ENCODE measurements around the gene PDE7B.

Gene PDE7B

DNA sequence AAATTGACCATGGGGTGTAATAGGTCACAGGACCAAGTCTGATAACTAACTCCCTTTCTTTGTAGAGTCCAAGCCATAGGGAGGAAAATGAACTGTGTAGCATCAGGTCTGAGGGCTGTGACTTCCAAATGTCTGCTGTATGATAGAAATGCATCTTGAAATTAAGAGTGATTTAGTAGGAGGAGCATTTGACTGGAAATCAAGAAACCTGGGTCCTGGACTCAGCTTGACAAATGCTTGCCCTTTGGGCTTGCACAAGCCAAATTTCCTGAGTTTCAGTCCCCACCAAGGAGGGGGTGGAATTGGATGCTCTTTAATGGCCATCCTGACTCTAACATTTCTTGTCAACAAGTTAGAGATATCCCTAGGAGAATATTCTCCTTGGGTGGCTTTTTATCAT, 187.0 kb downstream of the PDE7B start:
- no peak for TF ChIP-seq GATA3 (IDR thresholded peaks at IDR 0.05; ENCODE audit: low read depth, low read length)
- no peak for TF ChIP-seq GATA2 (IDR thresholded peaks at IDR 0.05; ENCODE audit: low read depth, low read length)

DNA sequence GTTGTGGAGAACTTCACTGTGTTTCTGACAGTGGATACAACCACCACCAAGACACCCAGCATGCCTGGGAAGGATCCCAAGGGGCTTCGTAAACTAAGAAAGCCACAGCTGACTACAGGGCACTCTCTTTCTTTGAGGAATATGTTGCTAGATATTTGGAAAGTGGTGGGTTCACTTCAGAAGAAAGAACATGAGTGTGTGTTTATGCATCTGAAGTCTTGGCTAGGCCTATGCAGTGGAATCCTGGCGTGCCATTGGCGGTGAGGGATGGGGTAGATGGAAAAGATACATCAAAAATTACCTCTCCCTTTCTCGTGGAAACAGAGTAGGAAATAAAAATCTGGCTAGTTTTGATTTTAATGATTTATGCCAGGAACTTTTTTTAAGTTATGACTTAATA, 187.7 kb downstream of the PDE7B start:
- TF ChIP-seq GATA2 (IDR thresholded peaks at IDR 0.05; ENCODE audit: low read depth, low read length) (no peak), GATA3 (IDR thresholded peaks at IDR 0.05; ENCODE audit: low read depth, low read length) (no peak)

DNA sequence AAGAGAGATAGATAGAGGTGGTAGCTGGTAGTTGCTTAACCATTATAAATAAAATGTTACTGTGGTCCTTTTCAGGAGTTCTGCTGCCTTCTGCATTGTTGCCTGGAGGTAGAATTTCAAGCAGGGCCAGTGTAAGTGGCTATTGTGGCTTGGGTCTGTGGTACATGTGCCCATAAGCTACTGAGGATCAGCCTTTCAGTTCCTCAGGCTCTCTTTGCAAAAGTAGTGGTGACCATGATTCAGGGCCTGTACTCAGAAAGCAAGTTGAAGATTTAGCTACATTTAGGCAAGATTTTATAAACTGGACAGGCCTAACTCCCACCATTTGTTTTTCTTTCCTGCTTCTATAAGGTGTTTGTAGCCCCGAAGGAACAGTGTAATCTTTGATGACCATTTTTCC, 199.0 kb downstream of the PDE7B start:
- TF ChIP-seq GATA2 (IDR thresholded peaks at IDR 0.05; ENCODE audit: low read depth, low read length) (no peak), GATA3 (IDR thresholded peaks at IDR 0.05; ENCODE audit: low read depth, low read length) (no peak)

DNA sequence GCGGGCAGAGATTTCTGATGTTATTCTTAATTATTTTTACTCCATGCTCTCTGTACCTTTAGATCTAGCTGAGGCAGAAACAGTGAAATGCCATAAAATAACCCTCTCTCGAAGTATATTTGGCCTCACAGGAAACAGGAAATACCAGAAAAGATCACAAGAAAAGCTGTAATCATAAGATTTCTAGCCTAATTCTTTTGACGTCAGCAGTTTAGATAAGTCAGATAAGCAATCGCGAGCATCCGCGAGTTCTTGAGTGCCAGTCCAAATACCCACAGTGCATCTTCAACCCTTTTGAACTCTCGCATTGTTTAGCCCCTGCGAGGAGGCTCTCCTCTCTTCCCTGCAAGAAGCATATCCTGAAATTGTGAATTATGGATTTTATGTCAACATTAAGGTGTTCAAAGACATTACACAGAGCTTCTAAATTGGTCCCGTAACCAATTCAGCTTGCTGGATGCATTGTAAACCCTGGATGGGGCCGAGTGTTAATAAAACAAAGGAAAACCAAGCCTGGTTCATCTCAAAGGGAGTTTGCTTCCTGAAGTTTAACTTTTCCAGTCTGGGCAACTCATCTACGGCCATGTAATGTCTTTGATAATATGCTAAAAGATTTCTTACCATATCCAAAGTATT, 199.8 kb downstream of the PDE7B start:
- no peak for TF ChIP-seq GATA3 (IDR thresholded peaks at IDR 0.05; ENCODE audit: low read depth, low read length)
- no peak for TF ChIP-seq GATA2 (IDR thresholded peaks at IDR 0.05; ENCODE audit: low read depth, low read length)

DNA sequence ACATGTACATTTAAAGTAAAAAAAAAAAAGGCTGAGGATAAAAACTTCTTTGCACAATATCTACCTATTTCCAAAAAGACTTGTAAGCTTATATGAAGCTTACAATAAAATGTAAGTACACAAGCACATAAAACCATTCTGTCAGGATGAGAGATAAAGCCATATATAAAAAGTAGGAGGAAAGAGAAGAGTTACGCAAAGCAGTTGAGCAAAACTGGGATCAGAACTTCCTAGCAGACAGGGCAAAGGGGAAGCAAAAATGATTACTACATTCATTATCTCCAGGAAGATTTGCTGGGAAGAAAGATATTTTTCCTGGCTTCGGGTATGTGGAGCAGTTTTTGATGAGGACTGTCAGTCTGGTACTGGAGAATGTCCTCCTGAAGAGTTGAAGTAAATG, 200.5 kb downstream of the PDE7B start:
- TF ChIP-seq GATA3 (IDR thresholded peaks at IDR 0.05; ENCODE audit: low read depth, low read length) (no peak), GATA2 (IDR thresholded peaks at IDR 0.05; ENCODE audit: low read depth, low read length) (no peak)

DNA sequence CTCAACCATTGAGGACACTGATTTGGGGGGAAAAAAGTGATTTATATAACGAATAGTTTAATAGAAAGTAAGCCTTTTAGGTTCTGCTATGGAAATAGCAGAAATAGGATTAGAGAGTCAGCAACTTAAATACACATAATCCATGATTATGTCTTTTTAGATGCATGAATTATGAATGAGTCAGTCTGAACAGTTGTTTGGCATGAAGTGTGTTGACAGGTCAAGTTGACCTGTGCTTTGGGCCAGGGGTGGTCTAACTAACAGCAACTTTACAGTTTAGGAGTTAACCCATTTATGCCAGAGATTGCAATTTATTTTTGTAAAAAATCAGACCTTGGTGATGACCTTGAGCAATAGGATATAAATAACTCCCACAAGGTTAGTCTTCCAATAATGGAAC, 207.4 kb downstream of the PDE7B start:
- TF ChIP-seq GATA3 (IDR thresholded peaks at IDR 0.05; ENCODE audit: low read depth, low read length) (no peak), GATA2 (IDR thresholded peaks at IDR 0.05; ENCODE audit: low read depth, low read length) (no peak)

DNA sequence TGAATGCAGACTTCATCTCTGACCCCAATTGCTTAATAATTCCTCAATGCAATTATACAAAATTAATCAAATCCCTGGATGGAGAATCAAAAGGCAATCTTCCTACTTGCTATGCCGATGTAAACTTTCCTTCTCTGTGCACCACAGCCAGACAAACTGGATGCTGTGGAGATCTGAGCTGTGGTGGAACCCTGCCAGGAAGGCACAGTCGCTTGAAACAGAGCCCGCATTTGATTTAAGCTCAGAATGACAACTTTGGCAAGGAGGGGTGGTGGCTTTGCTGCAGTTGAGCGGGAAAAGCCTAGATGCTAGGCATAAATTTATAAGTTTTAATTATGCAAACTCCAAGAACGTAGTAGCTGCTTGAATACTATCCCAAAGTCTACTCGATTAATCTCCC, 207.8 kb downstream of the PDE7B start:
- TF ChIP-seq GATA2 (IDR thresholded peaks at IDR 0.05; ENCODE audit: low read depth, low read length) (no peak), GATA3 (IDR thresholded peaks at IDR 0.05; ENCODE audit: low read depth, low read length) (no peak)

DNA sequence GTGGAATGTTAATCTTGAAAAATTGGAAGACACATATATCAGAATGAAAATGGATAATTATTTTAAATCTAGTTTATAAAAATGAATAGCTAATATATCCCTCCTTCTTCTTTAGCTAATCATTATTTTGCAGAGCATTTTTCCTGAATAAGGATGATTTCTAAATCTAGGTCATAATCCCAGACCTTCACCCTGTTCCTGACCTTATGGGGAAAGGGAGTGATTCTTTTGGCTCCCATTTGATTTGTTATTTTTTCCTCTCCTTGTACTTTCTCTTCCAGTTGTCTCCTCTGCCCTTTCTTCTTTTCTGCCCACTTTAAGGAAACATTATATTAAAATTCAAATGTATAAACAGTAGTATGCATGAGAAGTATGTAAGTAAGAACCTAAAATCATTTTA, 208.6 kb downstream of the PDE7B start:
- TF ChIP-seq GATA2 (IDR thresholded peaks at IDR 0.05; ENCODE audit: low read depth, low read length) (no peak), GATA3 (IDR thresholded peaks at IDR 0.05; ENCODE audit: low read depth, low read length) (no peak)

DNA sequence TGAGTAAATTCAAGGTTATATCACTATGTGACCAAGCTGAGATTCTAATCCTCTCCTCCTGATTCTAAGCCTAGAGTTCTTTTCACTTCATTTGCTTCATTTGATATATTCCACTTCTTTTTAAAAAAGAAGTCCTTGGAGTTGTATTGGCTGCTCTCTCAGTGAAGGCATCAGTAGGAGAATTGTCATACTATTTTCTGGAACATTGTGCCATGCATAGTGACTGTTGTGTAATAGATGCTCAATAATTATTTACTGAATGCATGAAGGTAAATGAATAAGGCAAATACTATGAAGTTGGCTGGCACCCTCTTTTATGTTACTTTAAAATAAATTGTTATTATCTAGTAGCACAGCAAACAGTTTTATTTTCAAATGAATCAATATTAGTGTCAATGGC, 209.3 kb downstream of the PDE7B start:
- TF ChIP-seq GATA3 (IDR thresholded peaks at IDR 0.05; ENCODE audit: low read depth, low read length) (no peak), GATA2 (IDR thresholded peaks at IDR 0.05; ENCODE audit: low read depth, low read length) (no peak)

DNA sequence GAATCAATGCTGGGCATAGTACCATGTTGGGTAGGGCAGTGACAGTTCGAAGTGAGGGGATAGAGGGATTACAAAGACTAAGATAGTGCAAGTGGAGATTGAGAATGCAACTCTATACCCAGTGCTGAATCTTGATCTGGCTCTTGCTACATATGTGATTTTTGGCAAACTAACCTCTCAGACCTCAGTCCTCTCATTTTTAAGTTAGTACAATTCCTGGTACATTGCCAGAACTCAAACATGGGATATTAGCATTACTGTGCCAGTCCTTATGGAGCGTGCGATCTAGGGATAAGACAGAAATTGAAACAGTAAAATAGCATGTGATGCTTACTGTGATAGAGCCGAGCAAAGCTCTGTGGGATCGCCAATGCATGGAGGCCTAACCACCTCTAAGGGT, 210.2 kb downstream of the PDE7B start:
- no peak for TF ChIP-seq GATA2 (IDR thresholded peaks at IDR 0.05; ENCODE audit: low read depth, low read length)
- no peak for TF ChIP-seq GATA3 (IDR thresholded peaks at IDR 0.05; ENCODE audit: low read depth, low read length)

DNA sequence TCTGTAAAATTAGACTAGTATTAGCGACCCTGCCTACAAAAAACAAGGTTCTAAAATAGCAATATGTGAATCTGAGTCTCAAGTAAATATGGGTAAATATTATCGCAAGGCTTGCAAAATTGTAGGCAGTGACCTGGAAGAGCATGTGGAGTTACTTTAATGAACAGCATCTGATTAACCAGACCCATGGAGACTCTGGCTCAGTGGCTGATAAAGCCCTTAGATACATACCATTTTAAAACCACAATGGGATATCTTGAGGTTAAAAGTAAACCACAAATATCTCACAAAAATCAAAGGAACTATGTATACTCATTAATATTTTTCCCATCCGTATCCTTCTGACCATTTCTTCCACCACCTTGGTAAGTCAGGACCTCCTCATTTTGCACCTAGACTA, 211.6 kb downstream of the PDE7B start:
- TF ChIP-seq GATA3 (IDR thresholded peaks at IDR 0.05; ENCODE audit: low read depth, low read length) (no peak), GATA2 (IDR thresholded peaks at IDR 0.05; ENCODE audit: low read depth, low read length) (no peak)

DNA sequence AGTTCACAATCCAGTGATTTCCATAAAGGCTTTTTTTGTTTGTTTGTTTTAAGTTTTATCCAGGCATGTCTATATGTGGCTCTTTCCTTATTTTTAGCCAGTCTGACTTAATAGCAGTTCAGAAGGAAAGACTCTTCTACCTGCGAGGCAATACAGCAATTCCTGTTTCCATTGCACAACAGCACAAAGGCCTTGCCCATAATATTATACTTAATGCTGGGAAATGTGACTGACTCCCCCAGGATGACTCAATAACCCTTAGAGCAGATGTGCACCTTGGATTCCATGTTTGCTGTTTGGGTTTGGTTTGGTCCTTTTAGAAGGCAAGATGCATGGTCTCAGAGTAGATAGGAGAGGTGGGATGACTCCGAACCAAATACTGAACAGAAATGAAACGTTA, 214.5 kb downstream of the PDE7B start:
- TF ChIP-seq GATA3 (IDR thresholded peaks at IDR 0.05; ENCODE audit: low read depth, low read length) = no peak
- TF ChIP-seq GATA2 (IDR thresholded peaks at IDR 0.05; ENCODE audit: low read depth, low read length) = no peak

DNA sequence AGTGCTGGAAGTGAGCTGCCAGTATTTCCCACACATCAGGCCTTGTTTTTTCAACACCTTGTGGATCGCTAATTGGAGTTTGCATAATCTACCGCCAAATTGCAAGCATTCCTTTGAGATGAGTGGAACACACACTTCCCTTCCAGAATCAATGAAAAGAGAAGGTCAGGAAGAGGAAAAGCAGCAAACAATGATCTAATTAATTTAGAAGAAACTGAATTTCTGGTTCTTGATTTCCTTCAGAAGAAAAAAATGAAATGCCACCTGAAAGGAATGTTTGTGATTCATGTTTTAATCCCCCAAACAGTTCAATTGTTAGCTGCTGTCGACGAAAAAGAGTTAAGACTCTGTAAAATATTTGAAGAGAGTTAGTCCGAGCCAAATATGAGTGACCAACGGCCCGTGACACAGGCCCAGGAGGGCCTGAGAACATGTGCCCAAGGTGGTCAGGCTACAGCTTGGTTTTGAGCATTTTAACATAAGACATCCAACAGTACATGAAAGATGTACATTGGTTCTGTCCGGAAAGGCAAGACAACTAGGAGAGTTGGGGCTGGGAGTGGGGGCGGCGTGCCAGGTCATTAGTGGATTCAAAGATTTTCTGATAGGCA, 216.3 kb downstream of the PDE7B start:
- TF ChIP-seq GATA2 (IDR thresholded peaks at IDR 0.05; ENCODE audit: low read depth, low read length) (no peak), GATA3 (IDR thresholded peaks at IDR 0.05; ENCODE audit: low read depth, low read length) (no peak)

DNA sequence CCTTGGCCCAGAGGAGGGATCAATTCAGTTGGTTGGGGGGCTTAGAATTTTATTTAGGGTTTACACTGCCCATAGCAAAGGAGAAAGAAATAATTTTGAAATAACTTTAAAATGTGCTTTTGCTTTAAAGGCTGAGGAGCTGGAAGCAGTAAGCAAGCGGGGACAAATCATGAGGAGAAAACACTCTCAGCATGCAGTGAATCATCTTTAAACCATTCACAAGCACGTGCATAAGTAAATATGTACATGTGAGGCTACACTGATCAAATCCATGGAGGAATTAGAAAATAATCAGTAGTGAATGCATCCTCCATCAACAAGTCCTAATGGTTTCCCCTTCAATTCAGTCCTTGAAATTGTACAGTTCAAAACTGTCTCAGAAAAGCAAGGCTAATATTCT, 217.6 kb downstream of the PDE7B start:
- TF ChIP-seq GATA3 (IDR thresholded peaks at IDR 0.05; ENCODE audit: low read depth, low read length) = no peak
- no peak for TF ChIP-seq GATA2 (IDR thresholded peaks at IDR 0.05; ENCODE audit: low read depth, low read length)

DNA sequence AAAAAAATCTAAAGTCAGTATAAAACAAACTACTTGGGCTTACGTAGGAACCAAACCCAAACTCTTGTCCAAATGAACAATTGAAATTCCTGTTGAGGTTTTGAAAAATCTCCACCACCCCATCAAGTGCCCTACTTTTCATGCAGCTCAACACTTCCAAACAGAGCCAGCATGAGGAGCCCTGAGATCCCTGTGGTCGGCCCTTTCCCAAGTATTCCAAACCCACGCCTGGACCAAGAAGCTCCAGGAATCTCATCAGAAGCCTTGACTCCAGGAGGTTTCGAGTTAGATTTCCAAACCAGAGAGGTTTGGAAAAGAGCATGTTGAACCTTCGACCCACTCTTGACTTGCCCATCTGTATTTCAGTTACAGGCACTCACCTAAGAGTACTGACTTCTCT, 219.3 kb downstream of the PDE7B start:
- TF ChIP-seq GATA3 (IDR thresholded peaks at IDR 0.05; ENCODE audit: low read depth, low read length) (no peak), GATA2 (IDR thresholded peaks at IDR 0.05; ENCODE audit: low read depth, low read length) (no peak)

DNA sequence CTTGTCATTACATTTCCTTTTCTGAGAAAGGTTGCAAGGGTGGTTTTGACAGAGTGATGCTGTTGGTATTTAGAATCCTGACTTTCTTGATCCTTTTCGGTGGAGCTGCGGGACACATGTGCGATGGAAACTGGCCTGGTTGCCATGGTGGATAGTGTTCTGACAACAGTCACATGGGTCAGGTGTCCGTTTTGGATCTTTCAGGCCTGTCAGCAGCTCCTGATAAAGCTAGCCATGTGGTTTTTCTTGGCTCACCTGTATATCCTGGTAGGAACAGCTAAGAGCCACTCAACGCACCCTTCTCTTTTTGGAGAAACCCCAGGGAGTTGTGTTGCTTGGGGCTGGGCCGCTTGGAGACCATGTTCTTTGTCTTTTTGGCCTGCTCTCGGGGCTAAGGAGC, 221.2 kb downstream of the PDE7B start:
- no peak for TF ChIP-seq GATA3 (IDR thresholded peaks at IDR 0.05; ENCODE audit: low read depth, low read length)
- no peak for TF ChIP-seq GATA2 (IDR thresholded peaks at IDR 0.05; ENCODE audit: low read depth, low read length)
